ENCODE data around the gene APOL3. TPM values are rescaled to one million over a fixed set of nuclear protein-coding genes. Genes with fewer than 3 reads are reported as not detected.

APOL3 gene
- total RNA-seq, 1 experiment from 2014 or later: not detected

DNA sequence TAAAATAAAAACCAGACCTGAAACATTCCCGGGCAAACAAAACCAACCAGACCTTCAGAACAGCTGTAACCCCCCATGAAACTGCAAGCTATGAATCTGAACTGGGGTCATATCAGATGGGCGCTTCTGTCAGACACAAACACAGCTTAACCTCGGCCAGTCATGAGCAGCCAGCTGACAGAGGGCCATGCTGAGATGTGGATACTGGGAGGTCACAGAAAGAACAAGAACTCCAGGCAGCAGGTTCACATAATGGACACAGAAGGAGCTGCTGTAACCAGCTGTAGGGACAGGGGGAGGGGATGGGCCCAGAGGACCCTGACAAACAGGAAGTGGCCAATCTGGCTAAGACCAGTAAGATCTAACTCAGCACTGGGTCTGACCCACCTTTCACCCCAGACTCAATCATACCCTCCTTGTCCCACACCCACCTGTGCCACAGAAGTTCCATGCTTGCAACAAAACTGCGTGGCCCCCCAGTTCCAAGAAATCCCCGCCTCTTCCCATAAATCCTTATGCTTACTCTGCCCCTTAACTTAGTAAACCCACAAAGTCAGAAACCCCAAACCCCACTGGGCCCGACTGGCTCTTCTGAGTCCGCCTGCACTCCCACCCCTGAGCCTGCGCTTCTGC is 37.1 kb upstream of the APOL3 start:
- H2BK20ac ChIP-seq (ENCODE audit: low read depth, low read length, poor library complexity, severe bottlenecking): no peak overlapping the region
- no peaks in the 10 kb centered on the region for H3K36me3 Mint-ChIP-seq (ENCODE audit: insufficient read depth in 1 of 3, low read depth in 3 of 3)
- no peak overlapping the region for H2BK12ac ChIP-seq (ENCODE audit: insufficient read length, low read depth, low read length)
- H2BK5ac ChIP-seq (ENCODE audit: insufficient read length, low read length): no peak overlapping the region
- H3K4ac ChIP-seq (ENCODE audit: low read depth, low read length): no peak overlapping the region
- H4K5ac ChIP-seq (ENCODE audit: insufficient read length, low read depth, low read length): no peak overlapping the region
- no peak overlapping the region for H2AK5ac ChIP-seq (ENCODE audit: insufficient read length, low read length)
- H4K8ac ChIP-seq (replicated peaks; ENCODE audit: insufficient read length, low read depth, low read length): no peak overlapping the region
- no peak overlapping the region for H2AFZ ChIP-seq (ENCODE audit: low read length)
- no peak overlapping the region for H4K91ac ChIP-seq (ENCODE audit: insufficient read length, low read depth, low read length)
- peak overlapping the region; percentile 3 to 53; a peak in 4 of 5 replicates for H3K4me3 Mint-ChIP-seq
- H4K20me1 ChIP-seq (ENCODE audit: control insufficient read depth, insufficient read depth, insufficient read length): no peaks in the 10 kb centered on the region
- no peaks in the 10 kb centered on the region for H3K79me1 ChIP-seq (ENCODE audit: insufficient read depth, low read depth, low read length, poor library complexity, severe bottlenecking)
- H3K23me2 ChIP-seq (ENCODE audit: insufficient read length, low read depth, low read length, poor library complexity, severe bottlenecking): no peaks in the 10 kb centered on the region
- no peaks in the 10 kb centered on the region for H3K27me3 ChIP-seq (ENCODE audit: insufficient read depth, low read length)
- H3K14ac ChIP-seq (ENCODE audit: insufficient read depth, low read length): no peak overlapping the region
- H3K27ac ChIP-seq (ENCODE audit: insufficient read length, low read depth, low read length): no peak overlapping the region
- H3T11ph ChIP-seq (ENCODE audit: low read length): no peak overlapping the region
- no peak overlapping the region for H2BK120ac ChIP-seq (ENCODE audit: low read depth, low read length, poor library complexity, severe bottlenecking)
- no peaks in the 10 kb centered on the region for H3K9me3 ChIP-seq (ENCODE audit: control insufficient read depth, low read depth, low read length)
- no peaks in the 10 kb centered on the region; a peak in 1 of 5 replicates for H3K9me3 Mint-ChIP-seq
- H2BK15ac ChIP-seq (ENCODE audit: low read depth, low read length): no peak overlapping the region
- no peak overlapping the region for H3K9ac ChIP-seq (ENCODE audit: extremely low read depth, insufficient read length, low read length)
- H3K18ac ChIP-seq (ENCODE audit: insufficient read length, low read depth, low read length): no peak overlapping the region
- no peak for TF ChIP-seq CTCF (conservative IDR thresholded peaks at IDR 0.05)
- H3K23ac ChIP-seq (ENCODE audit: insufficient read length, low read depth, low read length): no peak overlapping the region
- no CpG with 5 or more reads among the region's 8 CpGs for WGBS (ENCODE audit: extremely low coverage, insufficient read length, low lambda C conversion rate)
- peak overlapping the region; percentile 80 to 94 (median 89); a peak in 6 of 7 replicates for H3K27ac Mint-ChIP-seq
- no peak overlapping the region for H3K4me2 ChIP-seq (ENCODE audit: insufficient read depth, insufficient read length, low read length)
- H3K4me1 ChIP-seq (ENCODE audit: insufficient read depth, low read length): peaks cover 4% of the 10 kb centered on the region; the same call in 1 of the 2 replicates
- H3K79me2 ChIP-seq (ENCODE audit: insufficient read depth, low read length): no peaks in the 10 kb centered on the region
- DNase-seq: no peak
- no peak overlapping the region for H3K56ac ChIP-seq (ENCODE audit: insufficient read length, low read depth, low read length)
- peaks cover 34 to 53% of the 10 kb centered on the region in 2 experiments for H3K4me1 Mint-ChIP-seq
- peaks cover 2% of the 10 kb centered on the region; the same call in 1 of the 2 replicates for H3K27me3 Mint-ChIP-seq (ENCODE audit: low read depth)
